HG02884 (cell line): ENCODE measurements around the gene TRPC4.
"Not testable (repeated sequence)": the region's sequence is repeated elsewhere in the genome, so short reads cannot be mapped to it uniquely, and the experiment has no call there.

Source experiments
- ATAC-seq: cut with Tn5 transposase; IDR thresholded peaks from one replicate; pipeline ENCODE4 v1.9.1; 2021; ENCODE audit warnings: mild to moderate bottlenecking, moderate library complexity; ENCODE audit not compliant: unreplicated experiment

TRPC4 gene

DNA sequence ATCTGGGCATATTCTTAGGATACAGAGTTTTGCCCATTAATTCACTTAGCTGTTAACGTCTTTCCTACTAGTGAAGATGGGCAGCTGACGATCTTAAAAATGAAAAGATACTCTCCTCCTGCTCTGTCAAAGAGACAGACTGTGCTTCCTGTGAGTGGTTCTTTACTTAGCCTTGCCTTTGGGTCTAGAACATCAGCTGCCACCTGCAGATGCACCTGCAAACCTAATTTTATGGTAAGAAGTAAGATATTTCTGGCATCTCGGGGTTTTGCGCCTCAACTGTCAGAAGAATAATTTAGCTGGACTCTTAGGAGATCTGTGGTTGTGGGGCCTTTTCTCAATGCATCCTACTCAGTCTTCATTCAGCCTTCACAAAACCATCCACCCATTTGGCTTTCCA is 36.2 kb downstream of the TRPC4 start:
- ATAC-seq: no peak

DNA sequence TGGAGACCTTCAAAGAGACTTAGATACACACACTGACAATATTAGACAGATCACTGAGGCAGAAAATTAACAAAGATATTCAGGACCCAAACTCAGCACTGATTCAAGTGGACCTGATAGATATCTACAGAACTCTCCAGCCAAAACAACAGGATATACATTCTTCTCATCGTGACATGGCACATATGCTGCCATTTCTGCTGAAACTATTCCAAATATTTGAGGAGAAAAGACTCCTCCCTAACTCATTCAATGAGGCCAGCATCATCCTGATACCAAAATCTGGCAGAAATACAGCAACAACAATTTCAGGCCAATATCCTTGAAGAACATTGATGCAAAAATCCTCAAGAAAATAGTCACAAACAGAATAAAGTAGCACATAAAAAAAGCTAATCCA is 53.3 kb downstream of the TRPC4 start:
- ATAC-seq: no peak

DNA sequence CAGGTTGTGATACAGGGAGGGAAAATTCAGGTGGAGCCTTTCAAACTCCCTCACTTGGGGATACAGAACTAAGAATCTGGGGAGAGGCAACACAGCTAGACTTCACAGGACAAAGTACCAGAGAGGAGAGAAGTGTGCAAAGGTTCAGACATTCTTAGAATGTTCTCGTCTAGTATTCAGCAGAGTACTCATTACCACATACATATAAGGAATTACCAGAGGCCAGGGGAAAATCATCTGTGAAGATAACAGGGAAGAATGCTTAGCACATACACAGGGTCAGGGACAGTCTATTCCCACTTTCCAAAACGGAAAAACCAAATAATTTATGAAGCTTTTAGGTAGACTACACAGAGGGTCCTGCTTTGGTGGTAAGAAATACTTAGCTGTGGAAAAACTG is 58.1 kb downstream of the TRPC4 start:
- no peak for ATAC-seq

DNA sequence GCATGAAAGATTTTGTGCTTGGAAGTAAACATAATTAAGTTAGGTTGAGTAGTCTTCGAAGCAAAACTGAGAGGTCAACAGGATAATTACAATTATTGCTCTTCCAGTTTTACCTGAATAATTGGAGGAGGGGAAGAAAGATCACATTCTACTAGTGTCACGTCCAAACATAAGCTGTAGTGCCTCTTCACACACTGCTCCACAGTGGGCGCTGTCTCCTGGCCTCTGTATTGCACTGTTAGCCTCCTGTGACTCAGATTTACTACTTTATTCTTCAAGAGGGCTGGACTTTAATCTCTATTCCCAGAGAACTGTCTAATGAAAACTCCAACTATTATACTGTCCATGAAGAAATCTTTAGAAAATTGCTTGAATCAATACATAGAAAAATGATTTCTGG is 62.9 kb downstream of the TRPC4 start:
- ATAC-seq: no peak

DNA sequence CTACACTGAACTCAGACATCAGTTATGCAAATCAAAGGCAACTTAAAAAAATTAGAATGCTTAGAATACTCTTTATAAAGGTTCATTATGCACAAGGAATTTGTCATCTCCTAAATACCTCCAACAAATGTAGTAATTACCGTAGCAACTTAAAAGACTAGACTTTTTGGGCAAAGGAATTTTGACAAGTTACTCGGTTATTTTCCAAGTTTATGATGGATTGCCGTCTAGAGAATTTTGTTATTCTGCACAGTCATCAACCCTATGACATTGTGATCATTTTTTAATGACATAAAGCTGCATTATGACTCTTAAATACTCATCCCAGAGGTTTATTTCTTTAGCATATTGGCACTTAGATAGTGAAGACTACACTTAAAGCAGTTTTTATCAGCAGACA is 71.9 kb downstream of the TRPC4 start:
- ATAC-seq: no peak

DNA sequence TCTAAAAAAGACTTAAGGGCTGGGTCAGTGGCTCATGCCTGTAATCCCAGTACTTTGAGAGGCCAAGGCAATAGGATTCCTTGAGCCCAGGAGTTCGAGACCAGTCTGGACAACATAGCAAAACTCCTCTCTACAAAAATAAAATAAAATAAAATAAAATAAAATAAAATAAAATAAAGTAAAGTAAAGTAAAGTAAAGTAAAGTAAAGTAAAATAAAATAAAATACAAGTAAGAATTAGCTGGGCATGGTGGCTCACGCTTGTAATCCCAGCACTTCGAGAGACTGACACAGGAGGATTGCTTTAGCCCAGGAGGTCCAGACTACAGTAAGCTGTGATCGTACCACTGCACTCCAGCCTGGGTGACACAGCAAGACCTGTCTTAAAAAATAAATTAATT is 72.8 kb downstream of the TRPC4 start:
- ATAC-seq: not testable (repeated sequence)

DNA sequence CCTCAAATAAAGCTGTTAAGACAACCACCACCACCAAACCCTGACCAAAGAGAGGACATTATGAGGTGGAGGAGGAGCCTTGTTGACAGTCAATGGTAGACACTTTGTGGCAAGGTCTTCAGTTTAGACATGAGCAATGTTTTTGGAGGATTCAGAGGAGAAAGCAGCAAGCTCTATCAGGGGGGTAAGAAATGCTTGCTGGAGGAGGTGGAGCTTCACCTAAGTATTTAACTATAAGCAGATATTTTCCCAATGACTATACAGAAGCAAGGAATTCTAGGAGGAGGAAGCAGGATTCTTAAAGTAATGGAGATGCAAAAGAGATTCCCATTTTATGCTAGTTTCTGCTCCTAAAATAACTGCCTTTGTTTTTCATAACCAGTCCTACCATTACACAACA is 74.2 kb downstream of the TRPC4 start:
- ATAC-seq: no peak

DNA sequence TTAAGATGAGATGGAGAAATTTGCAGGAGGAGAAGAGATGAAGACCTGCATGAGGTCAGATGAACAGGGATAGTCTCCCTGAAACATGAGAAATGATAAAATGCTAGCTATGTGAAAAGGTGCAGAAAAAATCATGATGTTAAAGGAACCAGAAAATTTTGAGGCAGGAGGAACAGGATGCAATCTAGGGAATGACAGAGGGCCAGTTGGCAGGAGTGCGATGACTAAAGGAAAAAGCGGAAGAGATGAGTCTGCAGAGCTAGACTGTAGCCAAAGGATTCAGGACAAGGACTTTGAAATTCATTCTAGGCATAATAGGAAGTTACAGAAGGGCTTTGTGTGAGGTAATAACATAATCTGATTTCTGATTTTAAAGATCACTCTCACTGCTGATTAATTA is 77.9 kb downstream of the TRPC4 start:
- ATAC-seq: no peak

DNA sequence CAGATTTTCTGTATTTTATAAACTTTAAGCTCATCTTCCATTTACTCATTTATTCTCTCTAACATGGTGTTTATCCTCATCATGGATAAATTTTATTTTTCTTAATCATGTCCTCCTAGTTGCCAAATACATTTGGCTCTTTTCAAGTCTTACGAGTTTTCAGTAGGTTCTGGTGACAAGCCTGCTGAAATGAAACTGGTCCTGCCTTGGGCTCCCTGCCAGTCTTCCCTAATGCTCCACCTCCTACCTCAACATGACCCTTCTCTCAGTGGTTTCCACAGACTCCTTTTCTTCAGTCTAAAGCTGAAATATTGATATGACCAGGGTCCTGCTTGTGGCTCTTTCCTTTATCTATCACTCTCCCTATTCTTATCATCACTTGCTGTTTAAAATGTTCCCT is 81.2 kb downstream of the TRPC4 start:
- ATAC-seq: no peak

DNA sequence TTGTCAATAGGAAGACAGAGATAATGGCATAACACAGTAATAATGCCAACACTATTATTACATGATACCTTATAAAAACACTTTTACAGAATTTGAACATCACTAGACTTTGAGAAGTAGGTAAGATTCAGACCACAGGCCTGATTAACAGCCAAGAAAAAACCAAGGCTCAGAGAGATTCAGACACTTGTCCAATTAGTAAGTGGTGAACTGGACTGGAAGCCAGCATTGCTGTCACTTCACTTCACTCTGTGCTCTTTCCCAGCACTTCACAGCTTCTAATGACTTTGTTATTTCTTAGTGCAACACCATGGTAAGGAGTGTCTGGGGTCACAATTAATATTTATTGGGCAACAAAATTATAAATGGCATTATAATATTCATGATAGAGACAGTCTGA is 91.9 kb downstream of the TRPC4 start:
- ATAC-seq: no peak

DNA sequence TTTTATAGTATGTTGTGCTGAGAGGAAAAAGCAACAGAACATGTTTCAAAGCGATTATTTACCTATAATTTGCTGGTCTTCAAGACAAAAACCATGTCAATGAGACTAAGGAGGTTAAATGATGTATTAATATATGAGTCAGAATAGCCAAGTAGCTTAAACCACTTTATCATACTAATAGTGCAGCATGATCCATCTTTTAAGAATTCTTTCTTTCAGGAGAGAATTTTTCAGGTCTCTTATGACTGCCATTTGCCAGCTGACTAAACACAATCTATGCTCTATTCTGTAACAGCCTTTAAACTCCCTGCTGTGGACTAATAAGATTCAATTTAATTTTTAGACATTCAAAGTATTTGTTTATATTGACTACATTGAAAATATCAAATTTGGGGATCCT is 93.7 kb downstream of the TRPC4 start:
- ATAC-seq: no peak

DNA sequence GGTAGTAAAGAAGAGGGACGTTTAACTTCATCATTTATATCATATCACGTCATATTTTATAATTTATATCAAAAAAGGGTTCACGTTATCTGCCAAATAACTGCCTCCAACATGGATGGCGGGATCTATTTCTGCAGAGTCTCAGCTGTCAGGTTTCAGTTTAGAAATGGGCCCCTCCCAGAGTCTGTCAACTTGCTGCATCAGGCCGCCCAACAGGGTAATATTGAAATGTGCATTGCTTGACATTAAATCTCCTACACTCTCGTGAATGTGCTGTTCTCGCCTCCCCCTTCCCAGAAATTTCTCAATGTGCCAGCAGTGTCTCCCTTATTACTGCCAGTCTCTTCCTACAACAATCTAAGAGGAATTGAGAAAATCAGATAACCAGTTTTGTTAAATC is 96.9 kb downstream of the TRPC4 start:
- no peak for ATAC-seq

DNA sequence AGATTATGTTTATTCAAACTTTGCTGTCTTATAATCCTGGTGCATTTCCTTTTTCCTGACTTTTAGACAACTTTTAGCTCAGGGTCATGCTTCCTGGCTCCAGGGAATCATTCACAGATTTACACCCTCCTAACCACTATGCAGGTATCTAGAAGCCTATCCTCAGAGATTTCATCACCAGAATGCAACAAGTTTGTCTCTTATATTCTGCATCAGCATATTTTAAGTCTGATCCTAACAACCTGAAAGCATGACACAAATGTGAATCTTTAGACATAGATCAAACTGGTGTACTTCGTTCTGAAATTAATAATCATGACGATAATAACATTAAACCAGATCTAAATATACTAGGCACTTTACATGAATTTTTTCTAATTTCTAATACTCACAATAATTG is 100.0 kb downstream of the TRPC4 start:
- no peak for ATAC-seq

DNA sequence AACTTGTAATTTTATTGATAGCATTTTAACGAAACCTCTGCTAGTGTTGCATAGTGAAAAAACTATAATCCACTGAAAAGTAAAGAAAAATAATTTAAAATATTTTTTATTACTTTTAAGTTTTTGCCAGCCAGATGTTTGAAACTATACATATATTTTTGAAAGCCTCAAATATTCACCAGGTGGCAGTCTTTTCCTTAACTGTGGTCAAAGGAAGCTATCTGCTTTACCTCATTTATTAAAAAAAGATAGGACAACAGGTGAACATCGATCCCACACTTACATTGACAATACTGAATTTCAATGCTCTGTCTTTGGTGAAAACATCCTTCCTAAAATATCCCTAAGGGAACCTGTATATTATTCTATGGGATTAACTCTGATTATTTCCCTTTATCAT is 100.5 kb downstream of the TRPC4 start:
- ATAC-seq: no peak

DNA sequence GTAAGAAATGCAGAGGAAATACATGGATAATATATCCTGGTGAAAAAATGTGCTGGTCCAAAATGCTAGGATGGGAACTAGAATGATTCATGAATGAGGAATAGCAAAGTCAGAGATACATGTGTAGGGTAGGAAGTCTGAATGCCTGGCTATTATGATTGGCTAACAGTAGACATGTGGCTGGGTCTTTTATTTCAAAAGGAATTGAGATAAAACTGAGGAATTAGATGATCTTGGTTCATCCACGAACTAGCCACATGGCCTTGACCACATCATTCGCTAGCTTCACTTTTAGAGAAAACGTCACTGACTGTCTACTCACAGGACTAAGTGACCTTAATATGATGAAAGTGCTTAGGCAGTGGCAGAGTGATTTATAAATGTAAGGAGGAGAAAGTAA is 103.1 kb downstream of the TRPC4 start:
- ATAC-seq: no peak

DNA sequence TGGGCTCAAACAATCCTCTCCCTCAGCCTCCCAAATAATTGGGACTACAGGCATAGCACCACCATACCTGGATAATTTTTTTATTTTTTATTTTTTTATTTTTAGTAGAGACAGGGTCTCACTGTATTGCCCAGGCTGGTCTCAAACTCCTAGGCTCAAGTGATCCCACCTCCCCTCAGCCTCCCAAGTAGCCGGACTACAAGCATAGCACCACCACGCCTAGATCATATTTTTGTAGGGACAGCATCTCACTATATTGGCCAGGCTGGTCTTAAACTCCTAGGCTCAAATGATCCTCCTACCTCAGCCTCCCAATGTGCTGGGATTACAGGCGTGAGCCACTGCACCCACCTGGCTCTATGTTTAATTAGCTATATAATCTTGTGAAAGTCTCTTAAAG is 114.2 kb downstream of the TRPC4 start:
- ATAC-seq: no peak

DNA sequence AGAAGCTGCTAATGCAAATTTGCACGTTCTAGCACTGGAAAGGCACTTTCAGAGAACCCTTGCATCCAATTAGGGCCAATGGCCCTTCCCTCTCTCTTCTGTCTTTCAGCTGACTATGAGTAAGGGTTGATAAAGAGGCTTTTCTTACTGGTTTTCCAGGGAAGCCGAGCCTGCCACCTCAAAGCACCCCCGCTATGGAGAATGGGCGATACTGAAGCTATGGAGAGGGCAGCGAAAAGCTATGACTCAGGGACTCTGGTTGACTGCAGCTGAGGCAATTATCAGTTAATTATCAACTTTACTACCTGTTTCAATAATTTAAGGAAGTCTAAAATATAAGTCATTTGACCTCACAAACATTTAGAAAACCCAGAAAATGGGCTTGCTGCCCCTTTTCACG is 115.8 kb downstream of the TRPC4 start:
- no peak for ATAC-seq

DNA sequence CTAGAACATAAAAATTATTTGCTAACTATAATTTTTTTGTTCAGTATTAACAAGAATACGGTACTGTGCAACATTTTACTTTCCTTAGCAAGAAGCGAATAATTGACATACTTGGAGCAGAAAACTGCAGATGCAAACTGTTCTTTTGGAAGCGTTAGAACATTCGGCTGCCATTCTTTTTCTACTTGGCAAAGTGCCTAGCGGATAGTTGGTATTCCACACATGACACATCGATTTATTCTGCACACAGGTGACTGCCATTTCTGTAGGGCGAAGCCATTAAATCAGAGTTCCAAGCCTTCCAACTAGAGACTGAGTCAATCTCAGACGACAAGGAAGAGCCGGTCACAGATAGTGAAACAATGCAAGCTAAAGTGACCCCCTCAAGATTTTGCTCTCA is 117.4 kb downstream of the TRPC4 start:
- ATAC-seq: no peak

DNA sequence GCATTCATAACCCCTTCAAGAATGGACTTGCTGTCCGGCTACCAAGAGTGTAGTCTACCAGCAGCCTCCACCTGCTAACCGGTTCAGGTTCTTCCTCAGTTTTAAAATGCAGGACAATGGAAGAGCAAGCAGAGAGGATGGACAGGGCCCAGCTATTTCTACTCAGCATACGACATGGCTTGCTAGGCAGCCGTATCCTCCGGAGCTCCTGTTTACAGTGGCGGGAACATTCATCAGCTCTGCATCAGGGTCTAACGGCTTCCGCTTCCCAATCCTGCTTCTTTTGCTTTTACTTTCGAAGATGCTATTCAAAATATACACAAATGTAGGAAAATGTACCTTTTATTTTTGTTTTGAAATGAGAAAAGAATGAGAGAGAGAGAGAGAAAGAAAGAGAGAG is 118.5 kb downstream of the TRPC4 start:
- no peak for ATAC-seq

DNA sequence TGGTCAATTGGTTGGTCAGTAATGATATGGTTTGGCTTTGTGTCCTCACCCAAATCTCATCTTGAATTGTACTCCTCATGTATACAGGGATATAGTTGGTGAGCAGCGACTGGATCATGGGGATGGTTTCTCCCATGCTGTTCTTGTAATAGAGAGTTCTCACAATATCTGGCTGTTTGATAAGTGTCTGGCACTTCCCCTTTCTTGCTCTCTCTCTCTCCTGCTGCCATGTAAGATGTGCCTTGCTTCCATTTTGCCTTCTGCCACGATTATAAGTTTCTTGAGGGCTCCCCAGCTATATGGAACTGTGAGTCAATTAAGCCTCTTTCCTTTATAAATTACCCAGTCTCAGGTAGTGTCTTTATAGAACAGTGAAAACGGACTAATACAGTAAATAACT is 120.7 kb downstream of the TRPC4 start:
- no peak for ATAC-seq

DNA sequence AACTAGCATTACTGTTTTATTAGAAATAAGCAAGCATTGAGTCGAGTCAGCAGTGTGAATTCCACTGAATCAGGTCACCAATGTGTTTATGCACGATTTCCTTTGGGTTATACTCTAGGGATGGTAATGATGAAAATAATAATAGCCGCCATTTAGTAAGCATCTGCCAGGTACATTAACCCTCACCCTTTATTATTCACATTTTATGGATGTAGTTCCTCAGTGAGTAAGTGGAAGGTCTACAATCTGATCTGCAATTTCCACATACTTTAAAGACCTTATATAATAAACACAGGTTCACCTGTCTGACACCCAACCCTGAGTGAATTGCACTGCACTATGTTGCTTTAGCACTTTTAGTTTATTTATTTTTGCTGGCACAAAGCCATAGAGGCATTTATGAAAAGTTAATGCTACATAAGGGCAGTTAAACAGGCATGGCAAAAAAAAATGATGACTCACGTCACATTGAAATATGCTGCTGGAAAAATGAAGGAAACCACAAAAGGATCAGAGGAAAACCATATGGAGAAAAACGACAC is 122.4 kb downstream of the TRPC4 start:
- no peak for ATAC-seq

DNA sequence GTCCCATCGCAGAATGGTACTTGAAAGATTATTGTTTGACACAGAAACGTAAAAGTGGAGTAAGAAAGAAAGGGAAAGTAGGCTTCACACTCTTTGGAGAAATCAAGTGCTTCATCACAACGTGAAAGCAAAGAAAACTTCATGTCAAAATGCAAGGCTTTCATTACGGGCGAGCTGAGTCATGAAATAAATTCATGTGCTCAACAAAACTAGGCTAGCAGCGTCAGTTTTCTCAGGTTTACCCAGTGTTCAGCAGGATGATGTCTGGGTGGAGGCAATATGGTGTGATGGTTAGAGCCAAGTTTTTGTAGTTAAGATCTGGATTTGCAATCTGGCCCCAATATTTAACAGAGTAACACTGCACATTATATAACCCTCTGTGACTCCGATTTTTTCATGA is 128.0 kb downstream of the TRPC4 start:
- no peak for ATAC-seq

DNA sequence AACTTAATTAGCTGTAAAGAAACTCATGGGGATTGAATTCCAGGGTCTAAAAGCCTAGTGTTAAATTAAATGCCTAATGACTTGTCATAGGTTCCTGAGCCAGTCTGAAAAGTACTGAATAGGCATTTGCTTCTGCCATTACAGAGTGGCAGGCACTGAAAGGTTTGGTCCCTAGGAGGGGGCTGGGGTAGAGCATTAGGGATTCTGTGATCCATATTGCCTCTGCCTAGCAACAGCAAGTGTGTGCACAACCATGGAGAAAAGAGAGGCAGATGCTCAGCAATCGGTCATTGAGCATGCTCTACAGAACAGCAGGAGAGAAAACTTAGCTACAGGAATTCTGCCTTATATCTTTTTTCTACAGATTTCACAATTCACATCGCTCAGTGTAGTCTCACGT is 133.5 kb downstream of the TRPC4 start:
- no peak for ATAC-seq

DNA sequence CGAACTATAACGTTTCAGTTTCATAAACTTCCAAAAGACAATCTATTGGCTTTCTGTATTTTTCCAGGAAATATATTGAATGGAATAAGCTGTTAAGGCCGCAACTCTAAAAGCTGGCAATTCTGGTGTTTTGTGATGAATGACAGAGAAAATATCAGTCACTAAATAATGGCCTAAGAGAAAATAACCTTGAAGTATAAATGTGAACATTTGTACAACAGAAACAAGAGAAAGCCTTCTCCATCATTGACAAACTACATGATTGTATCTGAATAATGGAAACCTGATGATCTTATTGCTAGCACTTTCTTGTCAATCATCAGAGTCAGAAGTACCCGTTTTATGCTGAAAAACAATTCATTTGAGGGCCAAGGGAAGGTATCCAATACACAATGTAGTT is 134.3 kb downstream of the TRPC4 start:
- ATAC-seq: no peak
